Measurements from ENCODE around the gene TPK1.

GRCh38 chr7:144606261-144606660, 229.6 kb downstream of the TPK1 start:
- TF ChIP-seq EZH2phosphoT487 (IDR thresholded peaks at IDR 0.05) (no peak), CTCF (IDR thresholded peaks at IDR 0.05) (no peak), EZH2 (IDR thresholded peaks at IDR 0.05) (no peak)

Measured in neural progenitor cell (in vitro differentiated cells).